Activated CD8-positive, alpha-beta memory T cell treated with anti-CD3 and anti-CD28 coated beads, Interleukin-2, amount 50 U/mL, for 24 hours (primary cell): Measurements from ENCODE around the gene SIGLEC7.
"Not testable (repeated sequence)": the region's sequence is repeated elsewhere in the genome, so short reads cannot be mapped to it uniquely, and the experiment has no call there.

ENCODE experiments used
- DNase-seq: peaks from one replicate; pipeline ENCODE4 v3.0.0-alpha.2; 2020; ENCODE audit errors: extremely low read depth

Gene SIGLEC7

DNA sequence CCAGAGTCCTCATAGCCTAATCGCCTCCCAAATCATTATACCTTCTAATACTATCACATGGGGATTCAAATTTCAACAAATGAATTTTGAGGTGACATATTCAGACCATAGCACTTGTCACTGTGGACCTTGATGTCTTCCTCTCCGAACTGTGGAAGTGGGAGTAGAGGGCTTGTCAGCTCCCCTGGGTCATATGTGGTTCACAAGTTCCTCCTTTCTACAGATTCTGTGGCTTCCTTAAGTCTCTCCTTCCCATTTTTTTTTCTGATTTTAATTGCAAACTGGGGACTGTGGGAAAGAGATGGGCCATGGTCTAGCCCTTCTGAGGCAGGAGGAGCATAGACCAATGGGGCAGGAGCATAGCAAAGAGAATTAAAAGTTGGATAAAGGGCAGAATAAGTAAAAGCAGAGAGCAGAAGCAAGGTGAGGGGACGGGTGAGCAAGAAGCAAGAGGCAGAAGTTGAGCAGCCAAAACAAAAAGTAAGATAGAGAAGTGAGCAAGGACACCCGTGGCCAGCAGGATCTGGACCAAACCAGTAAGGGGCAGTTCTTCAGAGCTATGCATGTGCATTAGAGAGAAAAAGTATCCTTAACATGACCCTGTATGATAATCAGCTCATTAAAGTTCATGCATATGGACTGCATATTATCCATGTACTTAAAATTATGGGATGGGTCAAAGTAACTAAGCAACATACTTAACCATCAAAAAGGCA is 2.6 kb upstream of the SIGLEC7 start:
- no peak for DNase-seq

DNA sequence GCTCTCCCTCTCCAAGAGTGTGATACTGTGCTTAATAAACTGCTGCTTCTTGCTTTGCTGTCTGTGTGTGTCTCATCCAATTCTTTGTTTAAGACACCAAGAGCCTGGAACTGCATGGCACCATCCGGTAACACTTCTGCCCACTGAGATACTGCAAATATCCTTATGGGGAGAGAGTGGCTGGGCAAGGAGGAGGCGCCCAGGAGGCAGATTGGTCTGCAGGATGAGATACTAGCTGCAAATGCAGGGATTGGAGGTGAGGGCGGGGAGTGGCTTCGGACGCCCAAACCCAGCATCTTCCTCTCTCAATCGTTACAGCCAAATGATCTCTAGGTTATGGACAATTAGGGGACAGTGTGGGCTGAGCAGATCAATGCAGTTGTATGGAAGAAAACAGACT is 1.7 kb upstream of the SIGLEC7 start:
- DNase-seq, result no peak

- no peak for DNase-seq
These were observed 920 bp upstream of the SIGLEC7 start for GRCh38 chr19:51141181-51141580.

GRCh38 chr19:51142809-51143475 is 841 bp downstream of the SIGLEC7 start:
- DNase-seq, result not testable (repeated sequence)

DNA sequence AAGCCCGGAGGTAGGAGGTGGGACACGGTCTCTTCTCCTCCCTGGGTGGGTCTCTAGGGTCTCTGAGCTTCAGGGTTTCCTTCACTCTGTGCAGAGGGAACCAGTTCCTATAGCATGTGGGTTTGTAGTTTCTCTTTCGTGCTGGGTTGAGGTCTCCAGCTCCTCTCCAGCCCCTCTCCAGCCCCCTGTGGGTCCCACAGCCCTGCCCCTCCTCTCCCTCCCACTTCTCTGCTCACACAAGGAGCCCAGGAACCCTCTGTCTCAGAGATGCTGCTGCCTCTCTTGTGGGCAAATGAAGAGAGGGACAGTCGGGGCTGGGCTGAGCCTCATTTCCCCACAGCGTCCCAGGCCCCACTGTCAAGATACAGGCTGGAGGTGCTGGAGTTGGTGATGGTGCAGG is 1.4 kb downstream of the SIGLEC7 start:
- DNase-seq, result no peak

GRCh38 chr19:51144482-51145045 is 2.5 kb downstream of the SIGLEC7 start:
- no peak for DNase-seq

- no peak for DNase-seq
These were observed 3.9 kb downstream of the SIGLEC7 start for GRCh38 chr19:51145916-51146493.

DNA sequence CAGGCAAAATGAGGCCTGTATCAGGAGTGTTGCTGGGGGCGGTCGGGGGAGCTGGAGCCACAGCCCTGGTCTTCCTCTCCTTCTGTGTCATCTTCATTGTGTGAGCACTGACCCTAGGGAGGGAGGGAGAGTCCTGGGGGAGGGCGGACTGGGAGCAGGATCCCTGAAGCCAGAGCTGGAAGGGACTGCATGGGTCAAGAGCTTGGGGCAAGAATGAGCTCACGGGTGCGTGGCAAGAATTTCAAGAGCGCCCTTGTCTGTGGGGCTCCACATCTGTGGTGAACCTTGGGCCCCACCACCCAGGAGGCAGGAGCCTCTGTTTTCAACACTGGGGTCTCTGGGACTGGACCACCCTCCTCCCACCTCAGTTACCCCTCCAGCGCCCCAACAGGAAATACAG is 4.7 kb downstream of the SIGLEC7 start:
- DNase-seq, result no peak

- DNase-seq, result no peak
These were observed 5.6 kb downstream of the SIGLEC7 start for GRCh38 chr19:51147663-51148062.

GRCh38 chr19:51148580-51148979 is 6.5 kb downstream of the SIGLEC7 start:
- DNase-seq, result no peak

DNA sequence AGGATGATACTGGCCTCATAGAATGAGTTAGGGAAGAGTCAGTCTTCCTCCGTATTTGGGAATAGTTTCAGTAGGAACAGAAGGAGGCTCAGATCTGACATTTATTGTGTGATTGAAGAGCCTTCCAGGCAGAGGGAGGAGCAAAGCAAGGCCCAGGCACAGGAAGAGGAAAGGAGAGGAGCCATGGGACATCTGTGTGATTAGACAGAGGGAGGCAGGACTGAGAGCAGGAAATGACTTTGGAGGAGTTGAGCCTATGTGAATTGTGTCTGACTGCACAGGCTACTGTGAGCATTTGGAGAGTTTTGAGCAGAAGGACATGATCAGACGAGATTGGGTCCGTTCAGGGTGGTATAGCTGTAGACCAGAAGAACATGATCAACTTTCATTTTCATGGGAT is 8.5 kb downstream of the SIGLEC7 start:
- DNase-seq, result no peak

DNA sequence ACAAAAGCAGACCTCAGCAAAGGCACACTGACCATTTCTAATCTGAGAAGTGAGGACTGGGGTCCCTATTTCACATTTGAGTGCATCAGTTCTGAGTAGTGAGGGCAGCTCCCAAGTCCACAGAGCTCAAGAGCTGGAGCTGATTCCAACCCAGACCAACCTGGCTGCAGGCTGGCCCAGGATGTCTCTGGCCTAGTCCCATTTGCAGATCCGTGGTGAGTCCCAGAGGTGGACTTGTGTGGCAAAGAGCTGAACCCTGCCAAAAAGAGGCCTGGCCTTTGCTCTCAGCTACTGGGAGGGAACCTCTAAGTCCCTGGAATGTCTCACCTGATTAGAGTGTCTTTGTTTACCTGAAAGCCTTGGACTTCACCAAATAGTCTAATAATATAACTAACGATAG is 14.6 kb downstream of the SIGLEC7 start:
- DNase-seq, result no peak

DNA sequence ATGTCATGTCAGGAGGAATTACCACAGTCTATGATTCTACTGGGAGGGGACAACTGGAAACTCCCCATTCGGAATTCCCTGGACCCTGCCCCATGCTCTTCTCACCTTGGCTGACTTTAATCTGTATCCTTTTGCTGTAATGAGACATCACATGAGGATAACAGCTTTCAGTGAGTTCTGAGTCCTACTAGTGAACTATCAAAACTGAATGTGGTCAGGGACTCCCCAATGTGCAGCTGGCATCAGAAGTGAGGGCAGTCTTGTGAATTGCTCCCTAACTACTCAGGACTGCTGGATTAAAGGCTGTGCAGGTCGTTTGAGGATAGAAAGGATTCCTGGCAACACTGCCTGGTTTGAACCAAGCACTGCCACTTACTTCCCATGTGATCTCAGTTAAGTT is 15.2 kb downstream of the SIGLEC7 start:
- DNase-seq, result no peak

GRCh38 chr19:51158474-51159129 is 16.5 kb downstream of the SIGLEC7 start:
- peak; percentile 47 for DNase-seq

GRCh38 chr19:51159656-51160055 is 17.6 kb downstream of the SIGLEC7 start:
- no peak for DNase-seq

DNA sequence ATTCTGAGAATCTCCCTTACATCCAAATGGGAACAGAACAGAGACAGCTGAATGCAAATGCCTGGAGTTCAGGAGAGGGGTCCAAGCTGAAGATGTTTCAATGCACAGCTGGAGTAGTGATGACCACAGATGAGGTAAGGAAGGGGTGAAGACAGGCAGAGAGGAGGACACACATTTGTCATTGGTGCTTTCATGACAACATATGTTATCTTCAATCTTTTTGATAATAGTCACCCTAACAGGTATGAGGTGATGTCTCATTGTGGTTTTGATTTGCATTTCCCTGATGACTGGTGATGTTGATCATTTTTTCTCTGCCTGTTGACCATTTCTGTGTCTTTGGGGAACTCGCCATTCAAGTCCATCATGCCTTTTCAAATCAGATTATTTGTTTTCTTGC is 19.2 kb downstream of the SIGLEC7 start:
- DNase-seq, result no peak

DNA sequence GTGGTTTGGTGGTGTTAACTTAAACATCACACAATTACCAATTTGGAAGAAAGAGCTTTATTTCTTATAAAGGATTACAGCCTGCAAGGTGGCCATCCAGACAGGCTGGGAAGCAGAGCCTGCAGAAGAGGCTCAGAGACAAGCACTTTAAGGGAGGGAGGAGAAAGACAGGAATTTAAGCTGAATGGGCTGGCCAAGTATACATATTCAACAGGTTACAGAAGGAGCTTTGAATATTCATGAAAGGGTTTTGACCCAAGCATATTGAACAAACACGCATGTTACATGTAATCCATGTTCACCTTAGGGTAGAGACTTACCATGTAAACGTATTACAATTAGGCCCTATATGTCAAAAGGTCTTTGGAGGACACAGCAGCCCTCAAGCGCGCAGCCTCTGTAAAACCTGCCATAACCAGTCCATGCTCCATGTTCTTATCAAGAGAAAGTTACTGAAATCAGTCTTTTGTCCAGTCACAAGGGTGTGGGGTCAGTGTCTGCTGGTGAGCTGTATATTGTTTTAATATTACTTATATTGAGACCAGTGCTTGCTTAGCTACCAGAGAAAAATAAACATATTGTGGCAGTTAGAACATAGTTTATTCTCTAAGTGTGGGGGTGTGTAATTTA is 19.9 kb downstream of the SIGLEC7 start:
- DNase-seq, result no peak

DNA sequence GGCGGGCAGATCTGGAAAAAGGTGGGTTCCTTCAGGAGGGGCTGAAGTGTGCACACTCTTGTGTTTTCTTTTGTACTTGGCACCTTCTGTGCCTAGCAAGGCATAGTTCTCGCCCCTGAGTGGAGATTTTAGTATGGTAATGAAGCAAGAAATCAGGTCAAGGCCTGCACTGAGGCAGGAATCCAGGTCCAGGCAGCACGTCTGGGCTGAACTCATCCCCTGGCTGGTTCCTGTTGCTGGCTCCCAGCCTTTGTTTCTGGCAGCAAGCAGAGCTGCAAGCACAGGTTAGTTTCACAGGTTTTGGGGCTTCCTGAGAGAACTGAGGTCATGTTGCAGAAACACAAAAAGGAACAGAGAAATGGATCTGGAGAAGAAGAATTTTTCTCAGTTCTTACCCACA is 21.2 kb downstream of the SIGLEC7 start:
- no peak for DNase-seq

DNA sequence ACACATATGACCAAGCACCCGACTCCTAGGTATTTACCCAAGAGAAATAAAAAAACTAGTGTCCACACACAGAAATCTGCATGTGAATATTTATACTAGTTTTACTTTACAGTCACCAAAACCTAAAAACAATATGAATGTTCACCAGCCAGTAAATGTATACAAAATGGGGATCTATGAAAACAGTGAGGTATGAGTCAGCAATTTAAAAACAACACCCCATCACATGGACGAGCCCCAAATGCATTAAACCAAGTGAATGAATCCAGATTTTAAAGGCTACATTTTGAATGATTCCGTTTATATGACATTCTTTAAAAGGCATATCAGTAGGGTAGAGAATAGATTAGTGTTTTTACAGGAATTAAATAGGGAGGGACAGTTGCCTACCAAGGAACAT is 22.1 kb downstream of the SIGLEC7 start:
- DNase-seq, result no peak

GRCh38 chr19:51166846-51167490 is 24.9 kb downstream of the SIGLEC7 start:
- DNase-seq, result no peak

DNA sequence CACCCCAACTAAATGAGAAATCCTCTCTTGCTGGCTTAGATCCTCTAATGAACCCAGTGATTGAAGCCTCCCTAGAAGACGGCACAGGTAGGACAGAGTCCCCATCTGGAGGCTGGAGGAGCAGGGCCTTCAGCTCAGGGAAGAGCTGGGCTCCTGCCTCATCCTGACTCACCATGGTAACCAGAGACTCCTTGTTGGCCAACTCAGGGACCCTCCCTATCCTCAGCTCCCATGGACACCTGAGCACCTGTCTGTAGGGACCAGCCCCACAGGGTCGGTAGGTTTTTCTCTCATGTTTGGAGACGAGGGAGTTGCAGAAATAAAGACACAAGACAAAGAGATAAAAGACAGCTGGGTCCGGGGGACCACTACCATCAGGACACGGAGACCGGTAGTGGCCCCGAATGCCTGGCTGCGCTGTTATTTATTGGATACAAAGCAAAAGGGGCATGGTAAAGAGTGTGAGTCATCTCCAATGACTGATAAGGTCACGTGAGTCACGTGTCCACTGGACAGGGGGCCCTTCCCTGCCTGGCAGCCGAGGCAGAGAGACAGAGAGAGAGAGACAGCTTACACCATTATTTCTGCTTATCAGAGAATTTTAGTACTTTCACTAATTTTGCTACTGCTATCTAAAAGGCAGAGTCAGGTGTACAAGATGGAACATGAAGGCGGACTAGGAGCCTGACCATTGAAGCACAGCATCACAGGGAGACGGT is 26.6 kb downstream of the SIGLEC7 start:
- DNase-seq, result no peak
